H1 (cell line): Measurements from ENCODE around the gene ZNF556. TPM values are rescaled to one million over a fixed set of nuclear protein-coding genes. Genes with fewer than 3 reads are reported as not detected.

Experiments
- CTCF ChIA-PET: fragments of 300-600 bp; sonication (Branson Sonifier 250); formaldehyde crosslinking; loops from one replicate; lab custom pipeline; 2021; ENCODE audit not compliant: partially characterized antibody; lab: Charles Lee
- POLR2A ChIA-PET: fragments of 300-600 bp; sonication (Branson Sonifier 250); formaldehyde crosslinking; loops from one replicate; lab custom pipeline; 2021; ENCODE audit warnings: inconsistent platforms; ENCODE audit not compliant: partially characterized antibody; lab: Charles Lee
- DNase-seq, 2 experiments: peaks; one replicate each; pipeline versions ENCODE4 v3.0.0 to v3.0.0-alpha.2; 2010 to 2022; ENCODE audit warnings: low spot score in 2 of 2, low read depth in 1 of 2, mixed read lengths in 1 of 2
- FAIRE-seq: peaks from 2 replicates; lab custom pipeline; 2011; peaks lifted over from hg19 to GRCh38; lab: Jason Lieb, UNC
- H2AFZ ChIP-seq: 2 replicates; pipeline ENCODE4 v1.8.1; 2012; ENCODE audit warnings: low read length, inconsistent platforms
- H2AK5ac ChIP-seq: 2 replicates; pipeline ENCODE4 v1.6.1; 2013; ENCODE audit warnings: low read depth, low read length
- H2BK120ac ChIP-seq: replicated peaks from 2 replicates; pipeline ENCODE3; 2013; ENCODE audit warnings: low read depth, low read length, inconsistent platforms
- H2BK12ac ChIP-seq: 2 replicates; pipeline ENCODE4 v1.6.1; 2013; ENCODE audit warnings: low read depth, low read length
- H2BK15ac ChIP-seq: 2 replicates; pipeline ENCODE4 v1.6.1; 2013; ENCODE audit warnings: low read length
- H2BK20ac ChIP-seq: 2 replicates; pipeline ENCODE4 v1.6.1; 2013; ENCODE audit warnings: low read length
- H2BK5ac ChIP-seq: 2 replicates; pipeline ENCODE4 v1.6.1; 2013; ENCODE audit warnings: low read depth, low read length
- H3K14ac ChIP-seq: 2 replicates; pipeline ENCODE4 v1.6.1; 2013; ENCODE audit warnings: inconsistent platforms; ENCODE audit not compliant: insufficient read length
- H3K18ac ChIP-seq: 2 replicates; pipeline ENCODE4 v1.6.1; 2013; ENCODE audit warnings: low read length; ENCODE audit errors: extremely low read depth
- H3K23ac ChIP-seq: 2 replicates; pipeline ENCODE4 v1.6.1; 2013; ENCODE audit warnings: inconsistent platforms; ENCODE audit not compliant: insufficient read length
- H3K23me2 ChIP-seq: 2 replicates; pipeline ENCODE4 v1.6.1; 2013; ENCODE audit warnings: low read depth, low read length
- H3K27ac ChIP-seq: 2 replicates; pipeline ENCODE4 v1.6.1; 2011; ENCODE audit warnings: low read depth, low read length, inconsistent platforms
- H3K27me3 ChIP-seq, 4 experiments: replicated peaks in 1 of 4; 1 replicate in 1 of 4; 2 replicates in 3 of 4; pipeline versions ENCODE4 v1.6.1 to v1.8.1; 2011 to 2013; ENCODE audit warnings: low read length in 3 of 4, mild to moderate bottlenecking in 3 of 4, inconsistent platforms in 2 of 4, mixed read lengths in 2 of 4, moderate library complexity in 1 of 4; ENCODE audit not compliant: control insufficient read depth in 3 of 4, insufficient read depth in 3 of 4; ENCODE audit errors: extremely low read depth in 1 of 4
- H3K36me3 ChIP-seq, 4 experiments: 2 replicates each; pipeline versions ENCODE4 v1.6.1 to v1.8.1; 2011 to 2013; ENCODE audit warnings: mild to moderate bottlenecking in 4 of 4, low read length in 3 of 4, moderate library complexity in 2 of 4, control low read depth in 1 of 4, inconsistent platforms in 1 of 4; ENCODE audit not compliant: insufficient read depth in 4 of 4, control insufficient read depth in 2 of 4
- H3K4ac ChIP-seq: replicated peaks from 2 replicates; pipeline ENCODE3; 2013; ENCODE audit warnings: low read length, low read depth, mixed read lengths, inconsistent platforms; ENCODE audit not compliant: insufficient read length
- H3K4me1 ChIP-seq, 4 experiments: replicated peaks in 1 of 4; 1 replicate in 1 of 4; 2 replicates in 3 of 4; pipeline versions ENCODE4 v1.6.1 to v1.8.1; 2011 to 2013; ENCODE audit warnings: low read length in 3 of 4, inconsistent platforms in 2 of 4, mixed read lengths in 1 of 4; ENCODE audit not compliant: insufficient read depth in 4 of 4, control insufficient read depth in 3 of 4
- H3K4me2 ChIP-seq, 2 experiments: 2 replicates each; pipeline versions ENCODE4 v1.6.1 to v1.8.1; 2011 to 2013; ENCODE audit warnings: low read depth in 2 of 2, low read length in 2 of 2, control low read depth in 1 of 2, inconsistent platforms in 1 of 2, mild to moderate bottlenecking in 1 of 2; ENCODE audit not compliant: insufficient read depth in 1 of 2
- H3K4me3 ChIP-seq, 4 experiments: fragments of 200-600, 300-600 bp in 1 of 4; sonication (generic), shearing (Covaris generic), sonication (Bioruptor Twin) in 1 of 4; 2 replicates each; pipeline versions ENCODE4 v1.5.1 to v1.8.1; 2011 to 2016; ENCODE audit warnings: low read length in 4 of 4, low read depth in 3 of 4, control low read depth in 2 of 4, inconsistent platforms in 2 of 4, mild to moderate bottlenecking in 2 of 4, mixed read lengths in 1 of 4, moderate library complexity in 1 of 4; ENCODE audit not compliant: insufficient read depth in 2 of 4; ENCODE audit errors: extremely low read depth in 1 of 4
- H3K56ac ChIP-seq: replicated peaks from 2 replicates; pipeline ENCODE3; 2013; ENCODE audit warnings: low read depth, mild to moderate bottlenecking, mixed read lengths, low read length, inconsistent platforms; ENCODE audit not compliant: insufficient read length
- H3K79me1 ChIP-seq: 2 replicates; pipeline ENCODE4 v1.6.1; 2013; ENCODE audit warnings: low read depth, low read length, control low read depth
- H3K79me2 ChIP-seq, 2 experiments: 2 replicates each; pipeline versions ENCODE4 v1.6.1 to v1.8.1; 2012 to 2013; ENCODE audit warnings: low read length in 2 of 2, mild to moderate bottlenecking in 2 of 2, inconsistent platforms in 1 of 2; ENCODE audit not compliant: insufficient read depth in 2 of 2, control insufficient read depth in 1 of 2
- H3K9ac ChIP-seq, 4 experiments: replicated peaks in 1 of 4; 1 replicate in 1 of 4; 2 replicates in 3 of 4; pipeline versions ENCODE4 v1.6.1 to v1.8.1; 2011 to 2013; ENCODE audit warnings: low read depth in 3 of 4, low read length in 3 of 4, control low read depth in 2 of 4, mild to moderate bottlenecking in 2 of 4, moderate library complexity in 2 of 4, inconsistent platforms in 1 of 4; ENCODE audit errors: extremely low read depth in 1 of 4
- H3K9me3 ChIP-seq, 2 experiments: 2 replicates each; pipeline versions ENCODE4 v1.6.1 to v1.8.1; 2012 to 2013; ENCODE audit warnings: mild to moderate bottlenecking in 2 of 2, moderate library complexity in 2 of 2, control low read depth in 1 of 2, inconsistent platforms in 1 of 2, low read depth in 1 of 2, low read length in 1 of 2, mixed read lengths in 1 of 2; ENCODE audit not compliant: insufficient read depth in 2 of 2
- H4K20me1 ChIP-seq, 2 experiments: replicated peaks in 1 of 2; 2 replicates each; pipeline versions ENCODE3 to v1.8.1; 2011 to 2013; ENCODE audit warnings: inconsistent platforms in 2 of 2, low read length in 2 of 2, mild to moderate bottlenecking in 1 of 2; ENCODE audit not compliant: insufficient read depth in 2 of 2, control insufficient read depth in 1 of 2
- H4K5ac ChIP-seq: 2 replicates; pipeline ENCODE4 v1.6.1; 2013; ENCODE audit warnings: low read length, low read depth, mixed read lengths, inconsistent platforms; ENCODE audit not compliant: insufficient read length
- H4K8ac ChIP-seq: 2 replicates; pipeline ENCODE4 v1.8.0; 2013; ENCODE audit warnings: mild to moderate bottlenecking, moderate library complexity, low read length, inconsistent platforms; ENCODE audit not compliant: insufficient read depth; ENCODE audit errors: extremely low read depth
- H4K91ac ChIP-seq: replicated peaks from 2 replicates; pipeline ENCODE3; 2013; ENCODE audit warnings: low read length, mixed read lengths, inconsistent platforms; ENCODE audit not compliant: insufficient read length
- EGR1 ChIP-seq: IDR thresholded peaks from 2 replicates; pipeline ENCODE4 v1.6.1; 2011; ENCODE audit warnings: low read depth, low read length, borderline replicate concordance
- NRF1 ChIP-seq: IDR thresholded peaks from 2 replicates; pipeline ENCODE4 v1.6.1; 2011; ENCODE audit warnings: mild to moderate bottlenecking, low read depth, low read length, improper control_type of control experiment
- SUZ12 ChIP-seq: fragments of 200-600 bp; sonication (generic); IDR thresholded peaks from 2 replicates; pipeline ENCODE4 v1.6.1; 2012; ENCODE audit warnings: mild to moderate bottlenecking, inconsistent platforms, low read length, moderate library complexity, mixed read lengths
- TCF12 ChIP-seq: IDR thresholded peaks from 2 replicates; pipeline ENCODE4 v1.6.1; 2011; ENCODE audit warnings: low read depth, mild to moderate bottlenecking, low read length
- WGBS, 2 experiments: shearing (Covaris generic) in 1 of 2; methylation state at CpG; one replicate each; pipeline versions ENCODE4 v1.1.6 to v1.1.7; 2013 to 2015; ENCODE audit warnings: low lambda C conversion rate in 2 of 2, mixed read lengths in 2 of 2, inconsistent platforms in 1 of 2, low coverage in 1 of 2, missing lambda C conversion rate in 1 of 2; ENCODE audit not compliant: insufficient replicate concordance in 2 of 2, insufficient coverage in 1 of 2, insufficient read length in 1 of 2; ENCODE audit errors: extremely low coverage in 1 of 2, missing lambda C conversion rate in 1 of 2; 5-methylcytosine and 5-hydroxymethylcytosine counted together
- polyA plus RNA-seq, 7 experiments: library from polyadenylated mRNA; depleted of rRNA in 3 of 7; stranded (reverse) in 5 of 7; unstranded in 2 of 7; fragments of >200 nt in 5 of 7; fragments of 200-250 nt in 2 of 7; gene quantifications; 1 replicate in 5 of 7; 2 replicates in 1 of 7; 4 replicates in 1 of 7; pipeline versions ENCODE4 v1.2.1 to v1.2.3, GENCODE V29; 2011 to 2013; ENCODE audit warnings: missing spikeins in 2 of 7, mixed read lengths in 2 of 7
- total RNA-seq: library from RNA; stranded (reverse); fragmentation: NEBNext Ultra II Directional; extraction: Animal tissue kit (Norgen Biotek cat#: 25700); gene quantifications from 2 replicates; pipeline ENCODE4 v1.2.1, GENCODE V29; 2021

ZNF556 gene
- total and polyA plus RNA-seq, 2 of the 8 experiments (the other 6 are each of a cell fraction or from before 2014, with no cell fraction given), result not detected

GRCh38 chr19:2906631-2907195 is 39.6 kb downstream of the ZNF556 start:
- Histone ChIP-seq H2BK20ac (no peak overlapping the region), H3K27ac (no peak overlapping the region), H3K79me1 (peaks cover 16% of the 10 kb centered on the region), H3K9ac (no peak overlapping the region), H3K18ac (no peak overlapping the region), H2AK5ac (no peak overlapping the region; the same call in 1 of the 2 replicates), H3K14ac (no peak overlapping the region), H3K23ac (no peak overlapping the region), H4K91ac (no peak overlapping the region), H4K20me1 (peaks cover 2 to 7% of the 10 kb centered on the region in 2 experiments), H3K27me3 (no peaks in the 10 kb centered on the region), H2BK15ac (no peak overlapping the region), H3K36me3 (no peaks in the 10 kb centered on the region; a peak in 1 of 8 replicates), H3K56ac (no peak overlapping the region), H2AFZ (no peak overlapping the region), H3K4me2 (no peak overlapping the region), H3K4ac (no peak overlapping the region), H3K79me2 (peaks cover 0 to 61% of the 10 kb centered on the region in 2 experiments; a peak in 2 of 4 replicates), H3K23me2 (no peaks in the 10 kb centered on the region), H4K5ac (no peak overlapping the region), H4K8ac (peak overlapping the region; percentile 28; the same call in 1 of the 2 replicates), H3K9me3 (no peaks in the 10 kb centered on the region; a peak in 1 of 4 replicates), H2BK120ac (no peak overlapping the region), H2BK12ac (no peak overlapping the region), H3K4me1 (peaks cover 3 to 5% (median 4%) of the 10 kb centered on the region in 4 experiments; a peak in 4 of 7 replicates), H3K4me3 (no peak overlapping the region), H2BK5ac (peak overlapping the region; percentile 21; the same call in 1 of the 2 replicates)
- POLR2A ChIA-PET, result interaction anchor here (0.5 to 1.4 kb wide), 3 partner anchors 11 to 44 kb away, joined by 3 to 4 read pairs (median 4); no protein-coding TSS in a partner anchor
- CTCF ChIA-PET, result interaction anchor here (0.8 to 1.6 kb wide), 2 partner anchors 17 to 19 kb away, joined by 3 to 4 read pairs; no protein-coding TSS in a partner anchor
- TF ChIP-seq EGR1, result no peak
- TF ChIP-seq NRF1, result no peak
- no peak for TF ChIP-seq TCF12
- no peak for TF ChIP-seq SUZ12
- FAIRE-seq, result no peak
- no peak for DNase-seq
- 88% methylated on average over 14 of the region's 20 CpGs; no CpG with 5 or more reads in 1 of the 2 experiments for WGBS, 2 experiments
